Measurements from ENCODE around the gene CYBA.

The CYBA gene

GRCh38 chr16:88647178-88648070 is 3.4 kb downstream of the CYBA start:
- no peak for DNase-seq (ENCODE audit: low read depth)

GRCh38 chr16:88646345-88647034 is 4.4 kb downstream of the CYBA start:
- DNase-seq (ENCODE audit: low read depth), result no peak

- DNase-seq (ENCODE audit: low read depth), result no peak
Measured at GRCh38 chr16:88645941-88646340, 4.9 kb downstream of the CYBA start.

GRCh38 chr16:88645455-88645854 is 5.4 kb downstream of the CYBA start:
- no peak for DNase-seq (ENCODE audit: low read depth)

GRCh38 chr16:88643644-88643932 is 7.3 kb downstream of the CYBA start:
- no peak for DNase-seq (ENCODE audit: low read depth)

- no peak for DNase-seq (ENCODE audit: low read depth)
Measured at GRCh38 chr16:88642881-88643643, 7.8 kb downstream of the CYBA start.

- DNase-seq (ENCODE audit: low read depth), result no peak
Measured at GRCh38 chr16:88640498-88641247, 10.2 kb downstream of the CYBA start.

GRCh38 chr16:88640039-88640495 is 10.8 kb downstream of the CYBA start:
- DNase-seq (ENCODE audit: low read depth), result no peak

GRCh38 chr16:88639231-88640038 is 11.4 kb downstream of the CYBA start:
- DNase-seq (ENCODE audit: low read depth), result no peak

- no peak for DNase-seq (ENCODE audit: low read depth)
Measured at GRCh38 chr16:88638323-88639230, 12.3 kb downstream of the CYBA start, which contains the start of gene IL17C. TSS of gene IL17C (plus strand) at chr16:88638572. CDS start at chr16:88638642, 70 bp downstream.

- no peak for DNase-seq (ENCODE audit: low read depth)
Measured at GRCh38 chr16:88636488-88637265, 14.2 kb downstream of the CYBA start.

- DNase-seq (ENCODE audit: low read depth), result no peak
Measured at GRCh38 chr16:88635671-88636319, 15.1 kb downstream of the CYBA start.

GRCh38 chr16:88634994-88635670 is 15.7 kb downstream of the CYBA start:
- no peak for DNase-seq (ENCODE audit: low read depth)

GRCh38 chr16:88634141-88634993 is 16.5 kb downstream of the CYBA start:
- peak; percentile 50 for DNase-seq (ENCODE audit: low read depth)

- no peak for DNase-seq (ENCODE audit: low read depth)
Measured at GRCh38 chr16:88633684-88634140, 17.1 kb downstream of the CYBA start.

- DNase-seq (ENCODE audit: low read depth), result no peak
Measured at GRCh38 chr16:88632587-88632930, 18.3 kb downstream of the CYBA start.
